Cardiac fibroblast (primary cell): ENCODE data around the gene DNAH1.

ENCODE experiments used
- DNase-seq, 2 donors: peaks; one replicate each; pipeline versions ENCODE4 v3.0.0 to v3.0.0-alpha.2; 2010; ENCODE audit warnings: low read depth in 2 of 2
- H3K4me3 ChIP-seq, 2 donors: replicated peaks in 1 of 2; 1 replicate in 1 of 2; 2 replicates in 1 of 2; pipeline ENCODE4 v1.5.1; 2011; ENCODE audit warnings: low read depth in 2 of 2, low read length in 2 of 2, mild to moderate bottlenecking in 2 of 2, moderate library complexity in 1 of 2
- TF ChIP-seq, protein P1 (sequence below): IDR thresholded peaks from one replicate; pipeline ENCODE4 v1.5.1; 2011; ENCODE audit warnings: low read depth, mild to moderate bottlenecking, low read length, inconsistent platforms

Gene DNAH1

DNA sequence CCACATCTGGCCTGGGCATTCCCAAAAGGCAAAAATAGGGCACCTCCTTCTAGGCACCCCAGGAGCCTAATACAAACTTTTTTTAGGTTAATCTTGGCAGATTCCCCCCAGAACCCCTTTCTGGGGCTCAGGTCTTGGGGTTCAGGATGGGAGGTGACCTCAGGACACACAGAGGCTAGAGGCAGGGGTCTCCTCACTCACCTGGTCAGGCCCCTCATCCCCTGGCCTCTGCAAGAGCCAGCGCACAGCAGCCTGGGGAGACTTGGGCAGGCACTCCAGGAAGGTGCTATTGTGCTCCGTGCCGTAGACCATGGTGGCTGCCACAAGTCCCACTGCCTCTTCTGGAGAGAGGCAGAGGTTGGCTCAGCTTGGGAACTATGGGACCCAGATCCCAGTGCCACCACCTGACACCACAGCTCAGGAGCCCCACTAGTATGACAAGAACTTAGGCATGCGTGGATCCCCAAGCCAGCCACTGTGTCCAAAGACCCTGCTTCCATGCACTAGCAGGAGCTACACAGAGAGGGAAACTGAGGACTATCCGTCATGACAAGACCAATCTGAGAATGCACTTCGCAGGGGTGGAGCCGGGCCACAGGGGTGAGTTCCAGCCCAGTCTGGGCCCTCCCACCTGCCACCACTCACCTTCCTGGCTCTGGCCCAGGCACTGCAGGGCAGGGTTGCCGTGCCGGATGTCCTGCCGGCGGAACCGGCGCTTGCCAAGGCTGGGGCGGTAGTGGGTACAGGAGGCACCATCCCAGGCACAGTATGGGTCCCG is 121.4 kb downstream of the DNAH1 start:
- no peak overlapping the region for H3K4me3 ChIP-seq
- DNase-seq = no peak
- TF ChIP-seq, protein P1, sequence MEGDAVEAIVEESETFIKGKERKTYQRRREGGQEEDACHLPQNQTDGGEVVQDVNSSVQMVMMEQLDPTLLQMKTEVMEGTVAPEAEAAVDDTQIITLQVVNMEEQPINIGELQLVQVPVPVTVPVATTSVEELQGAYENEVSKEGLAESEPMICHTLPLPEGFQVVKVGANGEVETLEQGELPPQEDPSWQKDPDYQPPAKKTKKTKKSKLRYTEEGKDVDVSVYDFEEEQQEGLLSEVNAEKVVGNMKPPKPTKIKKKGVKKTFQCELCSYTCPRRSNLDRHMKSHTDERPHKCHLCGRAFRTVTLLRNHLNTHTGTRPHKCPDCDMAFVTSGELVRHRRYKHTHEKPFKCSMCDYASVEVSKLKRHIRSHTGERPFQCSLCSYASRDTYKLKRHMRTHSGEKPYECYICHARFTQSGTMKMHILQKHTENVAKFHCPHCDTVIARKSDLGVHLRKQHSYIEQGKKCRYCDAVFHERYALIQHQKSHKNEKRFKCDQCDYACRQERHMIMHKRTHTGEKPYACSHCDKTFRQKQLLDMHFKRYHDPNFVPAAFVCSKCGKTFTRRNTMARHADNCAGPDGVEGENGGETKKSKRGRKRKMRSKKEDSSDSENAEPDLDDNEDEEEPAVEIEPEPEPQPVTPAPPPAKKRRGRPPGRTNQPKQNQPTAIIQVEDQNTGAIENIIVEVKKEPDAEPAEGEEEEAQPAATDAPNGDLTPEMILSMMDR = no peak

DNA sequence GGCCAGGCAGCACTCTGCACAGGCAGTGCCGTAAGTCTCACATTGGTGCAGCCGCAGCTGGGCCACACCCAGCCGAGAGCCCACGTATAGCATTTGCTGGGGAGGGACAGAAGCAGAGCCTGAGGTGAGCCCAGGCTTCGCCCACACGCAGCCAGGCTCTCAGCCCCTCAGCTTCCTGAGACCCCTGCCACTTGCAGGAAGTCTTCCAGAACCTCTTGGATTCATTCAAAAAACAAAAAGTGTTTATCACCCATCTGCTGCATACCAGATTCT is 121.9 kb downstream of the DNAH1 start:
- H3K4me3 ChIP-seq = no peak overlapping the region
- TF ChIP-seq, protein P1 = no peak
- DNase-seq = no peak

DNA sequence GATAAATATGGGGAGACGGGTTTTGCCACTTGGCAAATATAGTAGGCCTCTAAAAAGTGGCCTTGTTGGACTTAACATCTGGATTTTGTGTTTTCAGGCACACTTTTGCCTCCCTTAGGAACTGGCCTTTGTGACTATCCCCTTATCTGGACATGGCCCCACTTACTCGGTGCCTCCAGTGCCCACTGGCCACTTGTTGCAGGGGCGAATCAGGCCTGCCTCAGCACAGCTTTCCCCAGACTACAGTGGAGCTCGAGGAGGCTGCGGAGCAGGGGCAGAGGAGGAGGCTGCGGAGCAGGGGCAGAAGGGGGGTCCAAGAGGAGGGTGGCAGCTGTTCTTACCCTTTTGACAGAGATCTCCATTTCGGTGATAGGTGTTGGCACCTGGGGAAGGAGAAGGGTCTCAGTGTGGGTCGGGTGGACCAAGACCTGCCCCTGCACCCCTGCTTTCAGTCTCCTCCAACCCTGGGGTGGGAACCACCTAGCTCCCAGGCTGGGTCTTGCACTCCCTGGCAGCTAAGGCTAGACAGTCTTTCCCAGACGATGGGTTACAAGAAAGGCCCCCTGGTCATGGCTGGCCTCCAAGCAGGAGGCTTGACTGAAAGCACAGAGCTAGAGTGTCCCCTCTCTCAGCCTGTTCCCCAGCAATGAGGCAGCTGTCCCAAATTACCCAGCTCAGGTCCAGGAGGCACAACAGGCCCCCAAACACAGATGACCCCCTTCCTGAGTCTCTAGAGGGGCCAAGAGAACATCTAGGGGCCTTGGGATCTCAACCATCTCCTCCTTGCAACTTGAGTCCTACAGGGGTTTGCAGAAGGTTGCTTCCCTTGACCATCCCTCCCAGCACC is 122.7 kb downstream of the DNAH1 start:
- TF ChIP-seq, protein P1 = no peak
- no peak overlapping the region for H3K4me3 ChIP-seq
- DNase-seq = no peak

DNA sequence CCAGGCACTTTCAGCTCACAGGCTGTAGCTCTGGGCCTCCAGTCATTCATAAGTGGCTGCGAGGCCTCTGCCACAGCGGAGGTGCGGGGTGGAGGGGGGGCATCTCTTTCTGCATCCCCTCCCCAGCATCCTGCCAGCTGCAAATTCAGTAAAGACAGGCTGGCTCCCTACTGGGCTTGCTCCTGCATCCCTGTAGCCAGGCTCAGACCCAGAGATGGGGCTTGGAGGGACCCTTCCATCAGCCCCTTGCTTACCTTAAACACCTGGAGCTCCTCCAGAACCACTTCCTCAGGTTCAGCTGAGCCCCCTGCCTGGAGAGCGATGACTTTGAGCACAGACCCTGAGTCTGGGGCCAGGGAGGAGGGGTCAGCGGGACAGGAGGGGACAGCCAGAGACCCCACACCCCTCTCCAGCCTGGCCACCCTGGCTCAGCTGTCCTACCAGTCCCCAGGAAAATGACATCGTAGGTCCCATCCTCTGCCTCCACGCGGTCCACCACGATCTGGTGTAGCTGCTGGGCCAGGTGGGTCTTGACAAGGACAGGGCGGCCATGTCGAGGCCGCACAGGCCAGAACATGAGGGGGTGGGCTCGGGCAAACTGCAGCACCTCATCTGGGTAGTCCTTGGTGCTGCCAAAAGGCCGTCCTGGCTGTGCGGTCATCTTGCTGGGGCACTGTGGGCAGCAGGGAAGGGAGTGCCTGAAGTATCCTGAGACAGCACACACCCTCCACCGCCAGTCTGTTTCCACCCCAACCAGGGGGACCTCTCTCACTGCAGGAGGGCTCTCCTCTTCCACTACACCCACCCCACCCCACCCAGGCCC is 123.5 kb downstream of the DNAH1 start:
- no peak for DNase-seq
- TF ChIP-seq, protein P1 = no peak
- no peak overlapping the region for H3K4me3 ChIP-seq

DNA sequence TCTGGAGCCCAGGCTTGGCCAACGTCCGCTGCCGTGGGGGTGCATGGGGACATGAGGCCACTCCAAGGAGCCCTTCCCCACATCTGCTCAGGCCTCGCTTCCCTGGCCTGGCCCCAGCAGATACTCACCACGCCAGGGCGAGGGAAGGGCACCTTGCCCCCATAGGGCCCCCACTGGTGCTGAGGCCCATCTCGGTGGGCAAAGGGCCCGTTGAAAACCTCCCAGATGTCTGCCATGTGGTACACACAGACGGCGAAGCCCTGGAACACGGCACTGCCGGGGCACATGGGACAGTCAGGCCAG is 124.1 kb downstream of the DNAH1 start:
- no peak overlapping the region for H3K4me3 ChIP-seq
- TF ChIP-seq, protein P1 = no peak
- DNase-seq = no peak

DNA sequence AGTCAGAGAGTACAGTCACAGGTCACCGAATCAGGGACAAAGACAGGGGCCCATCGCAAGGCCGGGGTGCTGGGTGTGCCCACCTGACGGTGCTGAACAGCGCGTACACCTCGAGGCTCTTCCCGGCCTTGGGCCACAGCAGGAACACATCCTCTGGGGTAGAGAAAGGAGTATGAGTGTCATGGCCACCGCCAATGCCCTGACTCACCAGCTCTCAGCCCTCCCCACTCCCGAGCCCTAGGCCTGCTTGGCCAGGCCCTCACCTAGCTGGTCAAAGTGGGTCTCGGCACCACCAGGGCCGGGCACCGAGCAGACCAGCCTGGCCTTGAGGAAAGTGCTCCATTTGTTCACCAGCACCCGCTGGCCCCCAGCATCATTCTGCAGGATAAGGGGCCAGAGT is 124.6 kb downstream of the DNAH1 start:
- TF ChIP-seq, protein P1 = no peak
- no peak overlapping the region for H3K4me3 ChIP-seq
- DNase-seq = no peak
